Measurements from ENCODE around the gene PAX6.

The PAX6 gene

GRCh38 chr11:31827455-31828206 is 16.5 kb upstream of the PAX6 start:
- in situ Hi-C loops (cut with MboI; ENCODE audit: low sequenced_read_pairs, unreplicated experiment): no loop called here
- peak; percentile 21 for DNase-seq (ENCODE audit: low spot score)

GRCh38 chr11:31826536-31827438 is 15.7 kb upstream of the PAX6 start:
- in situ Hi-C loops (cut with MboI; ENCODE audit: low sequenced_read_pairs, unreplicated experiment): no loop called here
- TF ChIP-seq CTCF (IDR thresholded peaks at IDR 0.05; ENCODE audit: borderline replicate concordance, control extremely low read depth, extremely low read depth, insufficient read depth, missing control alignments): no peak
- peak; percentile 32 for DNase-seq (ENCODE audit: low spot score)

More at GRCh38 chr11:31827455-31828206, 16.5 kb upstream of the PAX6 start:
- TF ChIP-seq CTCF (IDR thresholded peaks at IDR 0.05; ENCODE audit: borderline replicate concordance, control extremely low read depth, extremely low read depth, insufficient read depth, missing control alignments): no peak

- TF ChIP-seq CTCF (IDR thresholded peaks at IDR 0.05; ENCODE audit: borderline replicate concordance, control extremely low read depth, extremely low read depth, insufficient read depth, missing control alignments): no peak
- in situ Hi-C loops (cut with MboI; ENCODE audit: low sequenced_read_pairs, unreplicated experiment): no loop called here
- peak; percentile 36 for DNase-seq (ENCODE audit: low spot score)
Observed at GRCh38 chr11:31825838-31826484, 14.8 kb upstream of the PAX6 start.

- DNase-seq (ENCODE audit: low spot score): peak; percentile 39
- no peak for TF ChIP-seq CTCF (IDR thresholded peaks at IDR 0.05; ENCODE audit: borderline replicate concordance, control extremely low read depth, extremely low read depth, insufficient read depth, missing control alignments)
- in situ Hi-C loops (cut with MboI; ENCODE audit: low sequenced_read_pairs, unreplicated experiment): no loop called here
Observed at GRCh38 chr11:31824879-31825837, 14.0 kb upstream of the PAX6 start.

GRCh38 chr11:31824332-31824878 is 13.3 kb upstream of the PAX6 start:
- TF ChIP-seq CTCF (IDR thresholded peaks at IDR 0.05; ENCODE audit: borderline replicate concordance, control extremely low read depth, extremely low read depth, insufficient read depth, missing control alignments): no peak

More at GRCh38 chr11:31824332-31824878, 13.3 kb upstream of the PAX6 start:
- in situ Hi-C loops (cut with MboI; ENCODE audit: low sequenced_read_pairs, unreplicated experiment): no loop called here
- peak; percentile 23 for DNase-seq (ENCODE audit: low spot score)
